CD4-positive, alpha-beta memory T cell (primary cell): ENCODE data around the gene HMX1. TPM values are rescaled to one million over a fixed set of nuclear protein-coding genes. Genes with fewer than 3 reads are reported as not detected.

Experiments
- CTCF ChIA-PET: fragments of 350-600 bp; sonication (Branson Sonifier 250); formaldehyde crosslinking; loops from one replicate; lab custom pipeline; 2021; ENCODE audit warnings: inconsistent platforms; ENCODE audit not compliant: partially characterized antibody; lab: Charles Lee
- POLR2A ChIA-PET: fragments of 350-600 bp; sonication (Branson Sonifier 250); formaldehyde crosslinking; loops from one replicate; lab custom pipeline; 2021; ENCODE audit not compliant: partially characterized antibody; lab: Charles Lee
- DNase-seq, 5 donors: peaks; one replicate each; pipeline versions ENCODE4 v3.0.0 to v3.0.0-alpha.2; 2020 to 2022; ENCODE audit warnings: mixed read lengths in 1 of 5
- H3K27ac ChIP-seq: one replicate; pipeline ENCODE4 v1.7.0; 2013; ENCODE audit warnings: low read depth, low read length
- H3K27me3 ChIP-seq: 2 replicates; pipeline ENCODE4 v1.7.0; 2013; ENCODE audit warnings: mild to moderate bottlenecking, low read length, moderate library complexity; ENCODE audit not compliant: insufficient read depth
- H3K36me3 ChIP-seq: 2 replicates; pipeline ENCODE4 v1.7.0; 2013; ENCODE audit warnings: mild to moderate bottlenecking, low read length, moderate library complexity; ENCODE audit not compliant: insufficient read depth
- H3K4me1 ChIP-seq: 2 replicates; pipeline ENCODE4 v1.7.0; 2013; ENCODE audit warnings: mild to moderate bottlenecking, low read length, moderate library complexity; ENCODE audit not compliant: insufficient read depth
- H3K4me3 ChIP-seq, 2 donors: one replicate each; pipeline ENCODE4 v1.7.0; 2013; ENCODE audit warnings: low read length in 2 of 2, mild to moderate bottlenecking in 1 of 2
- H3K9me3 ChIP-seq, 2 donors: one replicate each; pipeline ENCODE4 v1.7.0; 2013; ENCODE audit warnings: low read length in 2 of 2, control low read depth in 1 of 2; ENCODE audit not compliant: control insufficient read depth in 1 of 2
- H3K27ac Mint-ChIP-seq, 7 donors: one replicate each; pipeline ENCODE4 v1.8.0; 2020 to 2021; ENCODE audit warnings: mixed read lengths in 7 of 7, mild to moderate bottlenecking in 6 of 7, inconsistent platforms in 3 of 7, moderate library complexity in 3 of 7
- H3K27me3 Mint-ChIP-seq, 2 donors: one replicate each; pipeline ENCODE4 v1.8.0; 2020 to 2021; ENCODE audit warnings: mixed read lengths in 2 of 2
- H3K36me3 Mint-ChIP-seq, 2 donors: one replicate each; pipeline ENCODE4 v1.8.0; 2020 to 2021; ENCODE audit warnings: mixed read lengths in 2 of 2, inconsistent platforms in 1 of 2, mild to moderate bottlenecking in 1 of 2
- H3K4me1 Mint-ChIP-seq, 4 donors: one replicate each; pipeline ENCODE4 v1.8.0; 2020 to 2021; ENCODE audit warnings: mixed read lengths in 4 of 4, mild to moderate bottlenecking in 1 of 4
- H3K4me3 Mint-ChIP-seq, 8 donors: one replicate each; pipeline ENCODE4 v1.8.0; 2020 to 2021; ENCODE audit warnings: mixed read lengths in 8 of 8, mild to moderate bottlenecking in 7 of 8, moderate library complexity in 6 of 8, inconsistent platforms in 3 of 8
- H3K9me3 Mint-ChIP-seq, 8 donors: one replicate each; pipeline ENCODE4 v1.8.0; 2020 to 2021; ENCODE audit warnings: mixed read lengths in 8 of 8, mild to moderate bottlenecking in 5 of 8, inconsistent platforms in 3 of 8, moderate library complexity in 1 of 8
- intact Hi-C: fragments of 100-400 bp; cut with micrococcal nuclease; formaldehyde crosslinking; loops from one replicate; pipeline ENCODE4 v1.15.1; 2023
- polyA plus RNA-seq, 2 donors: library from polyadenylated mRNA; unstranded; fragments of 300-500 nt; fragmentation: Illumina TruSeq; gene quantifications; one replicate each; pipeline ENCODE4 v1.2.3, GENCODE V29; 2021
- total RNA-seq, 2 experiments: library from RNA; stranded (reverse); gene quantifications; one replicate each; pipeline ENCODE4 v1.2.3, GENCODE V29; 2021

The HMX1 gene
- total and polyA plus RNA-seq, 4 experiments from 2014 or later: not detected

DNA sequence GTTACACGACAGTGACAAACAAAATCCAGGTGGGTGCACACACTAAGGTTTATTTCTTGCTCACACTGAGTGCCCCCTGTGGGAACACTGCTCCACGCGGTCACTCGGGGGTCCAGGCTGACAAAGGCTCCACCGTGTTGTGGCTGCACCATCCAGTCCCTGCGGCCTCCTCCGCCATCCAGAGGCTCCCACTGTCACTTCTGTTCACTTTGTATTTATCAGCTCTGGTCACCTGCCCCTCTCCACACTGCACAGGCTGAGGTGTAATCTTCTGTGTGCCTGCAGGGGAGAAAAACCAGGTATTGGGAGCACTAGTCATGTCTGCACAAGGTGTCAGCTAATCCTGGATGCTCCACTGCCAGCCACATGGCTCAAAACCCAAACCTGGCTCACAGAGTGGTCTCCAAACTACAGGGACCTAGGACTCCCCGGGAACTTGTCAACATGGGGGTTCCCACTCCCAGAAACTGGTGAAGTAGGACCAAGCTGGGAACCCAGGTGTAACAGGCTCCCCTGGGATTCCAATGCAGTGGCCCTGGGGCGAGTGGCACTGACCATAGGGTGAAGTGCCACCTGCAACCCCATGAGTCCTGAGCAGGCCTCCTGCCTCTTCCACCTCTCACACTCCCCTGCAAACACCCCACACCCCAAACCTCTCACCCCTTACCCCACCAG, 25.5 kb downstream of the HMX1 start:
- Mint-ChIP-seq H3K27ac (no peak overlapping the region), H3K9me3 (peaks cover 0 to 6% (median 3%) of the 10 kb centered on the region in 8 donors), H3K4me1 (no peaks in the 10 kb centered on the region), H3K4me3 (no peak overlapping the region), H3K36me3 (no peaks in the 10 kb centered on the region), H3K27me3 (peaks cover 2 to 6% of the 10 kb centered on the region in 2 donors)
- no peaks in the 10 kb centered on the region for H3K4me1 ChIP-seq
- ChIA-PET CTCF (no interaction called here), POLR2A (no interaction called here)
- H3K27me3 ChIP-seq: no peaks in the 10 kb centered on the region
- no peak overlapping the region for H3K27ac ChIP-seq
- H3K9me3 ChIP-seq: no peaks in the 10 kb centered on the region
- DNase-seq: no peak
- intact Hi-C loops: no loop called here
- no peaks in the 10 kb centered on the region for H3K36me3 ChIP-seq
- no peak overlapping the region for H3K4me3 ChIP-seq

DNA sequence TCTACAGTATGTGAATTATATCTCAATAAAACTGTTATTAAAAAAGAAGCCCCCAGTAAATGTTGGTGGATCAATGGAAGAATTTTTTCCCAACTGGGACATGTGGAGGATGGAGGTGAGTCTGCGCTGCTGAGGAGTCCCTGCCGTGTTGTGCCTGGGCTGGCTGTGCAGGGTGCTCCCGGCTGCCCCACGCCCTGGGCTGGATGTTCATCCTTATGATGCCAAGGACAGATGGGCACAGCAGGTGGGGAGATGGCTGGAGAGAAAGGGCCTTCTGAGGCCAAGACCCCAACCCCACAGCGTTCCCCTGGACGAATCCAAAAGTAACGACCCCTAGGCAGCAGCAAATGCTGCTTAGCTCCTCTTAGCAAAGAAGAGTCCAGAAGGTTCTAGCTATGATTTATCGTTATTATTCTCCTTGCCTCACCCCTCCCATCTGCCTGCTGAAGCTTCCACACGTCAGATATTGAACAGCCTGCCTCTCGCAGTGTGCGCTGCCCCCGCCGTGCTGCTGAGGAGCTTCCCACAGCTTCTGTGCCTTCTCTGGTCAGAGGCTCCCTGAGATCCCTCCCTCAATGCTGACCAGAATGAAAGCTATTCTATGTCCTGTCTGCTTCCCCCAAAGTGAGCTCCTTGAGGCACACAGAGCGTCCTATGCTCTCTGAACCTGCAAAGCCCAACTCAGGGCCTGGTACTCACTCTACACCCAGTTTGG, 26.5 kb downstream of the HMX1 start:
- intact Hi-C loops: no loop called here
- no peaks in the 10 kb centered on the region for H3K36me3 ChIP-seq
- Mint-ChIP-seq H3K9me3 (peaks cover 0 to 6% (median 3%) of the 10 kb centered on the region in 8 donors), H3K4me1 (no peaks in the 10 kb centered on the region), H3K27ac (no peak overlapping the region), H3K27me3 (peaks cover 2 to 6% of the 10 kb centered on the region in 2 donors), H3K4me3 (no peak overlapping the region), H3K36me3 (no peaks in the 10 kb centered on the region)
- CTCF ChIA-PET: no interaction called here
- no peak overlapping the region for H3K4me3 ChIP-seq
- H3K27me3 ChIP-seq: no peaks in the 10 kb centered on the region
- H3K4me1 ChIP-seq: no peaks in the 10 kb centered on the region
- no peaks in the 10 kb centered on the region for H3K9me3 ChIP-seq
- no peak for DNase-seq
- POLR2A ChIA-PET: no interaction called here
- H3K27ac ChIP-seq: no peak overlapping the region

DNA sequence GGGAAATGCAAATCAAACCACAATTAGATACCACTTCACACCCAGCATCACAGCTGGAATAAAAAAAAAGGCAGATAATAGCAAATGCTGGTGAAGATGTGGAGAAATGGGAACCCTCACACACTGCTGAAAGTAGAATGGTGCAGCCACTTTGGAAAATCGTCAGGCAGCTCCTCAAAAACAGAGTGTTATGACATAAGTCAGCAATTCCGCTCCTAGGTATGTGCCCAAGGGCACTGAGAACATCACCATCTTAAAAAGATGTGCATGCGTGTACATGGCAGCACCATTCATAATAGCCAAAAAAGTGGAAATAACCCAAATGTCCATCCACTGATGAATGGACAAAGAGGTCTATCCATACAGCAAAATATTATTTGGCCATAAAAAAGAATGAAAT, 28.0 kb downstream of the HMX1 start:
- H3K27me3 Mint-ChIP-seq: peaks cover 0 to 8% of the 10 kb centered on the region in 2 donors
- DNase-seq: no peak
- H3K4me1 ChIP-seq: no peaks in the 10 kb centered on the region
- H3K9me3 ChIP-seq: no peaks in the 10 kb centered on the region
- no peaks in the 10 kb centered on the region for H3K36me3 ChIP-seq
- no peak overlapping the region for H3K4me3 ChIP-seq
- no peaks in the 10 kb centered on the region for H3K36me3 Mint-ChIP-seq
- no peaks in the 10 kb centered on the region for H3K4me1 Mint-ChIP-seq
- intact Hi-C loops: no loop called here
- H3K9me3 Mint-ChIP-seq: peaks cover 0 to 6% (median 2%) of the 10 kb centered on the region in 8 donors
- POLR2A ChIA-PET: no interaction called here
- no peak overlapping the region for H3K27ac ChIP-seq
- CTCF ChIA-PET: no interaction called here
- no peaks in the 10 kb centered on the region for H3K27me3 ChIP-seq
- H3K4me3 Mint-ChIP-seq: no peak overlapping the region
- H3K27ac Mint-ChIP-seq: no peak overlapping the region

DNA sequence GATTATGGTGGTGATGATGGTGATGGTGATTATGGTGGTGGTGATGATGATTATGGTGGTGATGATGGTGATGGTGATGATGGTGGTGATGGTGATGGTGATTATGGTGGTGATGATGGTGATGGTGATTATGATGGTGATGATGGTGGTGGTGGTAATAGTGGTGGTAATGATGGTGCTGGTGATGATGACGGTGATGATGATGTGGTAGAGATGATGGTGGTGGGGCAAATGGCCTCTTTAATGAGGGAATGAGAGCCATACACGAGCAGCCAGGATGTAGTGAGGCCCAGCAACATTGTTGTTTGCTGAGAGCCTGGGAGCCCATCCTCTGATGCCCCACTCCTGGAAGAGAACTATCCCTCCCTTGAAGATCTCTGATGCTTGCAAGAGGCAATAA, 29.0 kb downstream of the HMX1 start:
- intact Hi-C loops: no loop called here
- H3K4me1 Mint-ChIP-seq: no peaks in the 10 kb centered on the region
- H3K27ac ChIP-seq: no peak overlapping the region
- peaks cover 0 to 8% of the 10 kb centered on the region in 2 donors for H3K27me3 Mint-ChIP-seq
- H3K4me1 ChIP-seq: no peaks in the 10 kb centered on the region
- H3K4me3 Mint-ChIP-seq: no peak overlapping the region
- H3K27ac Mint-ChIP-seq: no peak overlapping the region
- POLR2A ChIA-PET: no interaction called here
- CTCF ChIA-PET: no interaction called here
- DNase-seq: no peak
- no peak overlapping the region for H3K4me3 ChIP-seq
- peaks cover 0 to 6% (median 3%) of the 10 kb centered on the region in 8 donors for H3K9me3 Mint-ChIP-seq
- no peaks in the 10 kb centered on the region for H3K36me3 Mint-ChIP-seq
- H3K27me3 ChIP-seq: no peaks in the 10 kb centered on the region
- H3K36me3 ChIP-seq: no peaks in the 10 kb centered on the region
- H3K9me3 ChIP-seq: no peaks in the 10 kb centered on the region

DNA sequence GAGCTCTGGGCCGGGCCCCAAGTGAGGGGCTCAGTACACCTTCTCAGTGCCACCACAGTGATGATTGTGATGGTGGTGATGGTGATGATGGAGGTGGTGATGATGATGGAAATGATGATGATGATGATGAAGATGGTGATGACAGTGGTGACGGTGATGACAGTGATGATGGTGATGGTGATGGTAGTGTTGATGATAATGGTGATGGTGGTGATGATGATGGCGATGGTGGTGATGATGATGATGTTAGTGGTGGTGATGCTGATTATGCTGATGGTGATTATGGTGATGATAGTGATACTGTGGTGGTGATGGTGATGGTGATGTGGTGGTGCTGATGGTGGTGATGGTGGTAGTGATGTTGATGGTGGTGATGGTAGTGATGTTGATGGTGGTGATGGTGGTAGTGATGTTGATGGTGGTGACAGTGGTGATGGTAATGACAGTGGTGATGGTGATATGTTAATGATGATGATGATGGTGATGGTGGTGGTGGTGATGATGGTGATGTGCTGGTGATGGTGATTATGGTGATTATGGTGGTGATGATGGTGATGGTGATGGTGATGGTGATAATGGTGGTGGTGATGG, 29.9 kb downstream of the HMX1 start:
- Histone ChIP-seq H3K4me1 (no peaks in the 10 kb centered on the region), H3K9me3 (no peaks in the 10 kb centered on the region), H3K27me3 (no peaks in the 10 kb centered on the region), H3K27ac (no peak overlapping the region), H3K36me3 (no peaks in the 10 kb centered on the region), H3K4me3 (no peak overlapping the region)
- Mint-ChIP-seq H3K4me1 (no peaks in the 10 kb centered on the region), H3K27me3 (peaks cover 0 to 8% of the 10 kb centered on the region in 2 donors), H3K4me3 (no peak overlapping the region), H3K27ac (no peak overlapping the region), H3K36me3 (no peaks in the 10 kb centered on the region), H3K9me3 (peaks cover 0 to 9% (median 3%) of the 10 kb centered on the region in 8 donors)
- ChIA-PET CTCF (no interaction called here), POLR2A (no interaction called here)
- intact Hi-C loops: no loop called here
- DNase-seq: no peak

DNA sequence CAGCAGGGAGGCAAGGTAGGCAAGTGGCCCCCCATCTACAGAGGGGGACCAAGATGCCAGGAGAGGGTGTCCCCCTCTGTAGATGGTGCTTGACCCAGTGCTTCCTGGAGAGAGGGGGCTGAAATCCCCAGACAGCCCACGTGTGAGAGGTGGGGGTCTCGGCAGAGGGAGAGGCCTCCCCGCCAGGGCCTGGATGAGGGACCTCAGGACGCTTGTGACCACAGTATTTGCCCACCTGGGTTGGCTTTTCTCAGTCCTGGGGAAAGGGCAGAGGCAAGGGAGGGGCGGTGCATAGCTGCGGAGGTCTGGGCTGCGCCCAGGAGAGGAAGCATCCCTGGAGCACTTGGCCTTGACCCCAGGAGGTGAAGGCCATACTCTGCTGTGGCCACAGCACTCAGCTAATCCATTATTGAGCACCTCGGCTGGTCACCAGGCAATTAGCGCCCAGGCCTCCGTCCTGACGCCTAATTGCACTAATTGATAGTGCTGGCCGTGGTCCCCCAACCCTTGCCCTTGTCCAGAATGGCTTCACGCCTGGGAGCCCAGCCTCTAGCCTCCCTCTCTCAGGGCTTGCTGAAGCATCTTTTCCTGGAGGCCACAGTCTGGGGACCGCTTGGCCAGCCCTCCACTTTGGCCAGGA, 30.7 kb downstream of the HMX1 start:
- Mint-ChIP-seq H3K9me3 (peaks cover 0 to 9% (median 3%) of the 10 kb centered on the region in 8 donors), H3K4me3 (no peak overlapping the region), H3K36me3 (no peaks in the 10 kb centered on the region), H3K4me1 (no peaks in the 10 kb centered on the region), H3K27ac (no peak overlapping the region), H3K27me3 (peaks cover 0 to 4% of the 10 kb centered on the region in 2 donors)
- no peaks in the 10 kb centered on the region for H3K27me3 ChIP-seq
- CTCF ChIA-PET: no interaction called here
- no peaks in the 10 kb centered on the region for H3K4me1 ChIP-seq
- POLR2A ChIA-PET: no interaction called here
- H3K27ac ChIP-seq: no peak overlapping the region
- intact Hi-C loops: no loop called here
- DNase-seq: no peak
- H3K9me3 ChIP-seq: no peaks in the 10 kb centered on the region
- H3K36me3 ChIP-seq: no peaks in the 10 kb centered on the region
- no peak overlapping the region for H3K4me3 ChIP-seq
